ENCODE results near the gene LDLRAD3.

The LDLRAD3 gene

DNA sequence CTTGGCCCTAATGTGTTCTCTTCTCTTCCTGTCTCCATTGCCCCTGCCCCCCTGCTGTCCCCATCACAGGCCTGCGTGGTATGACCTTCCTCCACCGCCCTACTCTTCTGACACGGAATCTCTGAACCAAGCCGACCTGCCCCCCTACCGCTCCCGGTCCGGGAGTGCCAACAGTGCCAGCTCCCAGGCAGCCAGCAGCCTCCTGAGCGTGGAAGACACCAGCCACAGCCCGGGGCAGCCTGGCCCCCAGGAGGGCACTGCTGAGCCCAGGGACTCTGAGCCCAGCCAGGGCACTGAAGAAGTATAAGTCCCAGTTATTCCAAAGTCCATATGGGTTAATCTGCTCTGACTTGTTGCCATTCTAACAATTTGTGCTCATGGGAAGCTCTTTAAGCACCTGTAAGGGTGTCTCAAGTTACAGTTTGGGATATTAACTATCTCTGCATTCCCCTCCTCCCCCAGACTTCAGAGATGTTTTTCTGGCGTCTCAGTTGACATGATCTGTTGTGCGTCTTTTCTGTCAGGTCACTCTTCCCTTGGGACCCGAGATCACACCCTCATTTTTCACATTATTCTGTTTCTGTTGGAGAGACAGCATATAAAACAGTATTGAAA lies 285.3 kb downstream of the LDLRAD3 start (continued):
- TF ChIP-seq, protein P1, sequence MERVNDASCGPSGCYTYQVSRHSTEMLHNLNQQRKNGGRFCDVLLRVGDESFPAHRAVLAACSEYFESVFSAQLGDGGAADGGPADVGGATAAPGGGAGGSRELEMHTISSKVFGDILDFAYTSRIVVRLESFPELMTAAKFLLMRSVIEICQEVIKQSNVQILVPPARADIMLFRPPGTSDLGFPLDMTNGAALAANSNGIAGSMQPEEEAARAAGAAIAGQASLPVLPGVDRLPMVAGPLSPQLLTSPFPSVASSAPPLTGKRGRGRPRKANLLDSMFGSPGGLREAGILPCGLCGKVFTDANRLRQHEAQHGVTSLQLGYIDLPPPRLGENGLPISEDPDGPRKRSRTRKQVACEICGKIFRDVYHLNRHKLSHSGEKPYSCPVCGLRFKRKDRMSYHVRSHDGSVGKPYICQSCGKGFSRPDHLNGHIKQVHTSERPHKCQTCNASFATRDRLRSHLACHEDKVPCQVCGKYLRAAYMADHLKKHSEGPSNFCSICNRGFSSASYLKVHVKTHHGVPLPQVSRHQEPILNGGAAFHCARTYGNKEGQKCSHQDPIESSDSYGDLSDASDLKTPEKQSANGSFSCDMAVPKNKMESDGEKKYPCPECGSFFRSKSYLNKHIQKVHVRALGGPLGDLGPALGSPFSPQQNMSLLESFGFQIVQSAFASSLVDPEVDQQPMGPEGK (CRISPR knock-in tag; IDR thresholded peaks at IDR 0.05; ENCODE audit: borderline replicate concordance), result no peak
- TF ChIP-seq ZNF8 (CRISPR knock-in tag; IDR thresholded peaks at IDR 0.05) (no peak), RARB (CRISPR knock-in tag; IDR thresholded peaks at IDR 0.05) (no peak), SNAI2 (CRISPR knock-in tag; IDR thresholded peaks at IDR 0.05) (no peak), ISL1 (CRISPR knock-in tag; IDR thresholded peaks at IDR 0.05) (no peak)

DNA sequence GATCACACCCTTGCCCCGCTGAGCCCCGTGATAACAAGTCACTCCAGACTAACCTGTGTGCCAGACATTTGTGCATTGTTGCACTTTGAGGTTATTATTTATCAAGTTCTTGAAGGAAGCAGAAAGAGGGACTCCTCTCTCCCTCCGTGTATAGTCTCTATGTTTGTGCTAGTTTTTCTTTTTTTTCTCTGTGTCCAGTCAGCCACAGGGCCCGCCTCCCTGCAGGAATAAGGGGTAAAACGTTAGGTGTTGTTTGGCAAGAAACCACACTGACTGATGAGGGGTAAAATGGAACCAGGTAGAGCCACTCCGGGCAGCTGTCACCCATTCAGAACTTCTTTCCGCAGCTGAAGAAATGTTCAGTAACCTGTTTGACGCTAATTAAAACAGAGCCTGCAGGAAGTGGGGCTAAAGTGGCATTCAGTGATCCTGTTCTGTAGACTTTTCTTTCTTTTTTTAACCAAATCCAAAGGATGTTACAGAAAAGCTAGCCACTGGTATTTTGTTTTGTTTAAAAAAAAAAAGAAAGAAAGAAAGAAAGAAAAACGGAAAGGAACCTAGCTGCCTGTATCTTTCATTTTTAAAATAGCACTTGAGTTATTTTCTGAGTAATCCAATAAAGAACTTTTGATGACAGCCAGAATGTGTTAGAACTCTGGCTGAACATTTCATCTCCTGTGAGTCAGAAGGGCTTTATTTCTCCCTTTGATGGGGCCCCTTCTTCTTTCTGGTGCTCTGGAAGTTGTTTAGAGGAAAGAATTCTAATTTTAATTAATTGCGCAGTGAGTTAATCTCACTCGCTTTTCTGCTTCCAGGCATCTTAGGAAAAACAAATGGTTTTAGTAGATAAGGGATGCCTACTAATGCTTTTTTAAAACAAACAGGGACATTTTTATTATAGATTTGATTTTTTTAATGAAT lies 287.2 kb downstream of the LDLRAD3 start:
- peak; percentile 84 for ATAC-seq

More for the DNA sequence above, 287.2 kb downstream of the LDLRAD3 start:
- no peak for TF ChIP-seq ARNTL (CRISPR knock-in tag; IDR thresholded peaks at IDR 0.05; ENCODE audit: borderline replicate concordance, low read depth)
- TF ChIP-seq, protein P2, sequence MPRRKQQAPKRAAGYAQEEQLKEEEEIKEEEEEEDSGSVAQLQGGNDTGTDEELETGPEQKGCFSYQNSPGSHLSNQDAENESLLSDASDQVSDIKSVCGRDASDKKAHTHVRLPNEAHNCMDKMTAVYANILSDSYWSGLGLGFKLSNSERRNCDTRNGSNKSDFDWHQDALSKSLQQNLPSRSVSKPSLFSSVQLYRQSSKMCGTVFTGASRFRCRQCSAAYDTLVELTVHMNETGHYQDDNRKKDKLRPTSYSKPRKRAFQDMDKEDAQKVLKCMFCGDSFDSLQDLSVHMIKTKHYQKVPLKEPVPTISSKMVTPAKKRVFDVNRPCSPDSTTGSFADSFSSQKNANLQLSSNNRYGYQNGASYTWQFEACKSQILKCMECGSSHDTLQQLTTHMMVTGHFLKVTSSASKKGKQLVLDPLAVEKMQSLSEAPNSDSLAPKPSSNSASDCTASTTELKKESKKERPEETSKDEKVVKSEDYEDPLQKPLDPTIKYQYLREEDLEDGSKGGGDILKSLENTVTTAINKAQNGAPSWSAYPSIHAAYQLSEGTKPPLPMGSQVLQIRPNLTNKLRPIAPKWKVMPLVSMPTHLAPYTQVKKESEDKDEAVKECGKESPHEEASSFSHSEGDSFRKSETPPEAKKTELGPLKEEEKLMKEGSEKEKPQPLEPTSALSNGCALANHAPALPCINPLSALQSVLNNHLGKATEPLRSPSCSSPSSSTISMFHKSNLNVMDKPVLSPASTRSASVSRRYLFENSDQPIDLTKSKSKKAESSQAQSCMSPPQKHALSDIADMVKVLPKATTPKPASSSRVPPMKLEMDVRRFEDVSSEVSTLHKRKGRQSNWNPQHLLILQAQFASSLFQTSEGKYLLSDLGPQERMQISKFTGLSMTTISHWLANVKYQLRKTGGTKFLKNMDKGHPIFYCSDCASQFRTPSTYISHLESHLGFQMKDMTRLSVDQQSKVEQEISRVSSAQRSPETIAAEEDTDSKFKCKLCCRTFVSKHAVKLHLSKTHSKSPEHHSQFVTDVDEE (CRISPR knock-in tag; IDR thresholded peaks at IDR 0.05), result 0 out of 2 replicates have a peak, but pooled peaks have one; percentile 40
- TF ChIP-seq ZNF8 (CRISPR knock-in tag; IDR thresholded peaks at IDR 0.05), result no peak
- no peak for TF ChIP-seq CSDC2 (CRISPR knock-in tag; IDR thresholded peaks at IDR 0.05)
- TF ChIP-seq GLIS3 (CRISPR knock-in tag; IDR thresholded peaks at IDR 0.05), result no peak
- peak; percentile 72; the same call in 1 of the 2 replicates for TF ChIP-seq TOX (CRISPR knock-in tag; IDR thresholded peaks at IDR 0.05; ENCODE audit: borderline replicate concordance)
- no peak for TF ChIP-seq ESRRG (CRISPR knock-in tag; IDR thresholded peaks at IDR 0.05)
- TF ChIP-seq ZC3H10 (CRISPR knock-in tag; IDR thresholded peaks at IDR 0.05), result peak; percentile 90
- no peak for TF ChIP-seq ZNF565 (CRISPR knock-in tag; conservative IDR thresholded peaks at IDR 0.05; ENCODE audit: low read depth)
- TF ChIP-seq RARB (CRISPR knock-in tag; IDR thresholded peaks at IDR 0.05), result no peak
- no peak for TF ChIP-seq ZFP30 (CRISPR knock-in tag; IDR thresholded peaks at IDR 0.05)
- no peak for TF ChIP-seq ZNF70 (CRISPR knock-in tag; IDR thresholded peaks at IDR 0.05)
- TF ChIP-seq ISL1 (CRISPR knock-in tag; IDR thresholded peaks at IDR 0.05), result peak; percentile 93
- TF ChIP-seq, protein P1 (CRISPR knock-in tag; IDR thresholded peaks at IDR 0.05; ENCODE audit: borderline replicate concordance), result peak; percentile 68; the same call in 1 of the 2 replicates
- TF ChIP-seq, protein P3, sequence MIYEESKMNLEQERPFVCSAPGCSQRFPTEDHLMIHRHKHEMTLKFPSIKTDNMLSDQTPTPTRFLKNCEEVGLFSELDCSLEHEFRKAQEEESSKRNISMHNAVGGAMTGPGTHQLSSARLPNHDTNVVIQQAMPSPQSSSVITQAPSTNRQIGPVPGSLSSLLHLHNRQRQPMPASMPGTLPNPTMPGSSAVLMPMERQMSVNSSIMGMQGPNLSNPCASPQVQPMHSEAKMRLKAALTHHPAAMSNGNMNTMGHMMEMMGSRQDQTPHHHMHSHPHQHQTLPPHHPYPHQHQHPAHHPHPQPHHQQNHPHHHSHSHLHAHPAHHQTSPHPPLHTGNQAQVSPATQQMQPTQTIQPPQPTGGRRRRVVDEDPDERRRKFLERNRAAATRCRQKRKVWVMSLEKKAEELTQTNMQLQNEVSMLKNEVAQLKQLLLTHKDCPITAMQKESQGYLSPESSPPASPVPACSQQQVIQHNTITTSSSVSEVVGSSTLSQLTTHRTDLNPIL (CRISPR knock-in tag; IDR thresholded peaks at IDR 0.05; ENCODE audit: low read depth), result 0 out of 2 replicates have a peak, but pooled peaks have one; percentile 47
- no peak for TF ChIP-seq ZFP3 (CRISPR knock-in tag; IDR thresholded peaks at IDR 0.05)
- 0 out of 2 replicates have a peak, but pooled peaks have one; percentile 74 for TF ChIP-seq SNAI2 (CRISPR knock-in tag; IDR thresholded peaks at IDR 0.05)
- peak; percentile 96 for TF ChIP-seq TCF4 (CRISPR knock-in tag; IDR thresholded peaks at IDR 0.05; ENCODE audit: borderline replicate concordance)
- TF ChIP-seq, protein P4, sequence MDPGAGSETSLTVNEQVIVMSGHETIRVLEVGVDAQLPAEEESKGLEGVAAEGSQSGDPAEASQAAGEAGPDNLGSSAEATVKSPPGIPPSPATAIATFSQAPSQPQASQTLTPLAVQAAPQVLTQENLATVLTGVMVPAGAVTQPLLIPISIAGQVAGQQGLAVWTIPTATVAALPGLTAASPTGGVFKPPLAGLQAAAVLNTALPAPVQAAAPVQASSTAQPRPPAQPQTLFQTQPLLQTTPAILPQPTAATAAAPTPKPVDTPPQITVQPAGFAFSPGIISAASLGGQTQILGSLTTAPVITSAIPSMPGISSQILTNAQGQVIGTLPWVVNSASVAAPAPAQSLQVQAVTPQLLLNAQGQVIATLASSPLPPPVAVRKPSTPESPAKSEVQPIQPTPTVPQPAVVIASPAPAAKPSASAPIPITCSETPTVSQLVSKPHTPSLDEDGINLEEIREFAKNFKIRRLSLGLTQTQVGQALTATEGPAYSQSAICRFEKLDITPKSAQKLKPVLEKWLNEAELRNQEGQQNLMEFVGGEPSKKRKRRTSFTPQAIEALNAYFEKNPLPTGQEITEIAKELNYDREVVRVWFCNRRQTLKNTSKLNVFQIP (CRISPR knock-in tag; IDR thresholded peaks at IDR 0.05; ENCODE audit: borderline replicate concordance, low read depth), result peak; percentile 83; the same call in 1 of the 2 replicates

Data from SK-N-SH treated with all-trans-retinoic acid at 6 μM for 48 hours (cell line).